ENCODE results near the gene APPBP2. TPM values are rescaled to one million over a fixed set of nuclear protein-coding genes. Genes with fewer than 3 reads are reported as not detected.

Gene APPBP2
- total and polyA plus RNA-seq, 2 donors, result 17.1 to 88.7 TPM

- H3K4me1 ChIP-seq (ENCODE audit: insufficient read depth), result no peaks in the 10 kb centered on the region
- H3K4me3 ChIP-seq (ENCODE audit: low read depth, low read length), result no peak overlapping the region
- no peak for DNase-seq (ENCODE audit: extremely low spot score)
- H3K36me3 ChIP-seq (ENCODE audit: insufficient read depth), result no peaks in the 10 kb centered on the region
- H3K27ac ChIP-seq (ENCODE audit: low read depth), result no peak overlapping the region
- WGBS, result 90% methylated on average over 9 of the region's 9 CpGs
Measured at GRCh38 chr17:60545465-60546191, 19.6 kb upstream of the APPBP2 start.

GRCh38 chr17:60542071-60542470 lies 16.0 kb upstream of the APPBP2 start:
- no peak for DNase-seq (ENCODE audit: extremely low spot score)
- Histone ChIP-seq H3K4me3 (ENCODE audit: low read depth, low read length) (no peak overlapping the region), H3K27ac (ENCODE audit: low read depth) (no peak overlapping the region), H3K36me3 (ENCODE audit: insufficient read depth) (no peaks in the 10 kb centered on the region), H3K4me1 (ENCODE audit: insufficient read depth) (no peaks in the 10 kb centered on the region)
- 78% methylated on average over 4 of the region's 4 CpGs for WGBS

GRCh38 chr17:60540460-60540859 lies 14.4 kb upstream of the APPBP2 start:
- H3K4me3 ChIP-seq (ENCODE audit: low read depth, low read length), result no peak overlapping the region
- H3K27ac ChIP-seq (ENCODE audit: low read depth), result no peak overlapping the region
- no peaks in the 10 kb centered on the region for H3K4me1 ChIP-seq (ENCODE audit: insufficient read depth)
- whole genome bisulfite sequencing, result 98% methylated on average over 1 of the region's 1 CpG
- no peaks in the 10 kb centered on the region for H3K36me3 ChIP-seq (ENCODE audit: insufficient read depth)
- no peak for DNase-seq (ENCODE audit: extremely low spot score)

- 87% methylated on average over 2 of the region's 2 CpGs for WGBS
- Histone ChIP-seq H3K4me3 (ENCODE audit: low read depth, low read length) (no peak overlapping the region), H3K36me3 (ENCODE audit: insufficient read depth) (no peaks in the 10 kb centered on the region), H3K27ac (ENCODE audit: low read depth) (no peak overlapping the region), H3K4me1 (ENCODE audit: insufficient read depth) (no peaks in the 10 kb centered on the region)
- no peak for DNase-seq (ENCODE audit: extremely low spot score)
Measured at GRCh38 chr17:60539807-60540206, 13.8 kb upstream of the APPBP2 start.

- WGBS, result 87% methylated on average over 9 of the region's 9 CpGs
- Histone ChIP-seq H3K4me1 (ENCODE audit: insufficient read depth) (no peaks in the 10 kb centered on the region), H3K27ac (ENCODE audit: low read depth) (no peak overlapping the region), H3K36me3 (ENCODE audit: insufficient read depth) (no peaks in the 10 kb centered on the region), H3K4me3 (ENCODE audit: low read depth, low read length) (no peak overlapping the region)
- no peak for DNase-seq (ENCODE audit: extremely low spot score)
Measured at GRCh38 chr17:60538726-60539125, 12.7 kb upstream of the APPBP2 start.

GRCh38 chr17:60535382-60536279 lies 9.6 kb upstream of the APPBP2 start:
- 34% methylated on average over 3 of the region's 3 CpGs for WGBS
- DNase-seq (ENCODE audit: extremely low spot score), result no peak
- Histone ChIP-seq H3K4me3 (ENCODE audit: low read depth, low read length) (no peak overlapping the region), H3K27ac (ENCODE audit: low read depth) (no peak overlapping the region), H3K36me3 (ENCODE audit: insufficient read depth) (no peaks in the 10 kb centered on the region), H3K4me1 (ENCODE audit: insufficient read depth) (no peaks in the 10 kb centered on the region)

- no peak for DNase-seq (ENCODE audit: extremely low spot score)
- Histone ChIP-seq H3K4me1 (ENCODE audit: insufficient read depth) (no peaks in the 10 kb centered on the region), H3K27ac (ENCODE audit: low read depth) (no peak overlapping the region), H3K4me3 (ENCODE audit: low read depth, low read length) (no peak overlapping the region), H3K36me3 (ENCODE audit: insufficient read depth) (no peaks in the 10 kb centered on the region)
- WGBS, result 86% methylated on average over 7 of the region's 7 CpGs
Measured at GRCh38 chr17:60534613-60535157, 8.6 kb upstream of the APPBP2 start.

GRCh38 chr17:60534010-60534555 lies 8.0 kb upstream of the APPBP2 start:
- DNase-seq (ENCODE audit: extremely low spot score), result no peak
- Histone ChIP-seq H3K4me3 (ENCODE audit: low read depth, low read length) (no peak overlapping the region), H3K4me1 (ENCODE audit: insufficient read depth) (no peaks in the 10 kb centered on the region), H3K36me3 (ENCODE audit: insufficient read depth) (no peaks in the 10 kb centered on the region), H3K27ac (ENCODE audit: low read depth) (no peak overlapping the region)
- WGBS, result 49% methylated on average over 1 of the region's 1 CpG

- WGBS, result 99% methylated on average over 1 of the region's 1 CpG
- H3K4me3 ChIP-seq (ENCODE audit: low read depth, low read length), result no peak overlapping the region
- no peaks in the 10 kb centered on the region for H3K4me1 ChIP-seq (ENCODE audit: insufficient read depth)
- no peaks in the 10 kb centered on the region for H3K36me3 ChIP-seq (ENCODE audit: insufficient read depth)
- no peak overlapping the region for H3K27ac ChIP-seq (ENCODE audit: low read depth)
- no peak for DNase-seq (ENCODE audit: extremely low spot score)
Measured at GRCh38 chr17:60529806-60530205, 3.8 kb upstream of the APPBP2 start.

GRCh38 chr17:60528828-60529227 lies 2.8 kb upstream of the APPBP2 start:
- H3K4me1 ChIP-seq (ENCODE audit: insufficient read depth), result no peaks in the 10 kb centered on the region
- DNase-seq (ENCODE audit: extremely low spot score), result no peak
- no peak overlapping the region for H3K4me3 ChIP-seq (ENCODE audit: low read depth, low read length)
- 88% methylated on average over 3 of the region's 3 CpGs for WGBS
- no peaks in the 10 kb centered on the region for H3K36me3 ChIP-seq (ENCODE audit: insufficient read depth)
- H3K27ac ChIP-seq (ENCODE audit: low read depth), result no peak overlapping the region

GRCh38 chr17:60527701-60528100 lies 1.7 kb upstream of the APPBP2 start:
- Histone ChIP-seq H3K4me3 (ENCODE audit: low read depth, low read length) (no peak overlapping the region), H3K27ac (ENCODE audit: low read depth) (no peak overlapping the region), H3K36me3 (ENCODE audit: insufficient read depth) (no peaks in the 10 kb centered on the region), H3K4me1 (ENCODE audit: insufficient read depth) (peaks cover 2% of the 10 kb centered on the region)
- DNase-seq (ENCODE audit: extremely low spot score), result no peak
- over 99% methylated on average over 2 of the region's 2 CpGs for WGBS

- no peak for DNase-seq (ENCODE audit: extremely low spot score)
- Histone ChIP-seq H3K4me1 (ENCODE audit: insufficient read depth) (peaks cover 2% of the 10 kb centered on the region), H3K4me3 (ENCODE audit: low read depth, low read length) (peak overlapping the region; percentile 59), H3K27ac (ENCODE audit: low read depth) (no peak overlapping the region), H3K36me3 (ENCODE audit: insufficient read depth) (no peaks in the 10 kb centered on the region)
- WGBS, result 13% methylated on average over 6 of the region's 6 CpGs
Measured at GRCh38 chr17:60526726-60527125, 684 bp upstream of the APPBP2 start.

- WGBS, result under 1% methylated on average over 11 of the region's 11 CpGs
- Histone ChIP-seq H3K27ac (ENCODE audit: low read depth) (peak overlapping the region; percentile 100), H3K4me1 (ENCODE audit: insufficient read depth) (peaks cover 2% of the 10 kb centered on the region), H3K36me3 (ENCODE audit: insufficient read depth) (no peaks in the 10 kb centered on the region), H3K4me3 (ENCODE audit: low read depth, low read length) (peak overlapping the region; percentile 59)
- peak; percentile 49 for DNase-seq (ENCODE audit: extremely low spot score)
Measured at GRCh38 chr17:60525328-60525684, 736 bp downstream of the APPBP2 start.
